HEK293T (cell line): ENCODE measurements around the gene ATAD1.
A peak's percentile ranks its signal among the peaks of the same experiment; 100 is the strongest.

Experiments
- CTCF ChIA-PET: fragments of 350-600 bp; formaldehyde crosslinking; extraction: SDS; loops from one replicate; lab custom pipeline; 2021; ENCODE audit warnings: antibody characterized with exemption, inconsistent platforms; lab: Yijun Ruan, JAX
- POLR2A ChIA-PET: fragments of 350-600 bp; formaldehyde crosslinking; extraction: SDS; loops from one replicate; lab custom pipeline; 2020; ENCODE audit warnings: antibody characterized with exemption, inconsistent platforms; lab: Yijun Ruan, JAX
- DNase-seq: peaks from one replicate; pipeline ENCODE4 v3.0.0; 2012; ENCODE audit warnings: mixed read lengths; ENCODE audit errors: extremely low spot score
- ARNT ChIP-seq: fragments of 450-650 bp; IDR thresholded peaks from 2 replicates; pipeline ENCODE4 v1.6.1; 2017; ENCODE audit warnings: mild to moderate bottlenecking
- BHLHE40 ChIP-seq: fragments of 450-650 bp; IDR thresholded peaks from 2 replicates; pipeline ENCODE4 v1.6.1; 2016; ENCODE audit warnings: mild to moderate bottlenecking, moderate library complexity, borderline replicate concordance
- CTBP1 ChIP-seq: fragments of 450-650 bp; IDR thresholded peaks from 2 replicates; pipeline ENCODE4 v1.6.1; 2016; ENCODE audit warnings: borderline replicate concordance
- ELF4 ChIP-seq: fragments of 450-650 bp; IDR thresholded peaks from 2 replicates; pipeline ENCODE4 v1.6.1; 2017; ENCODE audit warnings: antibody characterized with exemption
- FOXA1 ChIP-seq: fragments of 450-650 bp; IDR thresholded peaks from 2 replicates; pipeline ENCODE4 v1.6.1; 2016; ENCODE audit warnings: mild to moderate bottlenecking
- FOXK2 ChIP-seq: fragments of 450-650 bp; IDR thresholded peaks from 2 replicates; pipeline ENCODE4 v1.6.1; 2016; ENCODE audit warnings: mild to moderate bottlenecking
- FOXM1 ChIP-seq: fragments of 450-650 bp; IDR thresholded peaks from 2 replicates; pipeline ENCODE4 v1.6.1; 2017; ENCODE audit warnings: mild to moderate bottlenecking, borderline replicate concordance
- HDGF ChIP-seq: fragments of 450-650 bp; IDR thresholded peaks from 2 replicates; pipeline ENCODE4 v1.6.1; 2017; ENCODE audit warnings: antibody characterized with exemption, borderline replicate concordance
- L3MBTL2 ChIP-seq: fragments of 450-650 bp; conservative IDR thresholded peaks from 2 replicates; pipeline ENCODE4 v1.6.1; 2016; ENCODE audit warnings: mild to moderate bottlenecking
- LEF1 ChIP-seq: fragments of 450-650 bp; IDR thresholded peaks from 2 replicates; pipeline ENCODE4 v1.6.1; 2017; ENCODE audit warnings: mild to moderate bottlenecking, borderline replicate concordance
- NFRKB ChIP-seq: fragments of 450-650 bp; IDR thresholded peaks from 2 replicates; pipeline ENCODE4 v1.6.1; 2016; ENCODE audit warnings: mild to moderate bottlenecking, moderate library complexity
- PKNOX1 ChIP-seq: fragments of 450-650 bp; IDR thresholded peaks from 2 replicates; pipeline ENCODE4 v1.6.1; 2016
- SP1 ChIP-seq: fragments of 450-650 bp; IDR thresholded peaks from 2 replicates; pipeline ENCODE4 v1.6.1; 2017
- SUZ12 ChIP-seq: fragments of 450-650 bp; IDR thresholded peaks from 2 replicates; pipeline ENCODE4 v1.6.1; 2016; ENCODE audit warnings: mild to moderate bottlenecking
- TARDBP ChIP-seq: fragments of 450-650 bp; IDR thresholded peaks from 2 replicates; pipeline ENCODE4 v1.6.1; 2016
- ZNF384 ChIP-seq: fragments of 450-650 bp; IDR thresholded peaks from 2 replicates; pipeline ENCODE4 v1.6.1; 2016

The ATAD1 gene

GRCh38 chr10:87724789-87725188, 93.2 kb downstream of the ATAD1 start:
- CTCF ChIA-PET, result no interaction called here
- no peak for TF ChIP-seq LEF1
- no peak for TF ChIP-seq FOXA1
- TF ChIP-seq ELF4, result no peak
- POLR2A ChIA-PET, result no interaction called here
- DNase-seq, result no peak

GRCh38 chr10:87723500-87723899, 94.5 kb downstream of the ATAD1 start:
- POLR2A ChIA-PET, result no interaction called here
- CTCF ChIA-PET, result interaction anchor here (0.6 kb wide), 1 partner anchor 12 kb away, joined by 3 read pairs; no protein-coding TSS in a partner anchor
- DNase-seq, result no peak
- no peak for TF ChIP-seq HDGF
- TF ChIP-seq ARNT, result no peak
- TF ChIP-seq NFRKB, result no peak
- TF ChIP-seq SUZ12, result no peak
- no peak for TF ChIP-seq FOXM1
- TF ChIP-seq FOXA1, result peak; percentile 52; the same call in 1 of the 2 replicates
- TF ChIP-seq CTBP1, result no peak
- TF ChIP-seq ELF4, result no peak
- no peak for TF ChIP-seq ZNF384
- no peak for TF ChIP-seq L3MBTL2
- TF ChIP-seq BHLHE40, result no peak
- TF ChIP-seq SP1, result no peak
- TF ChIP-seq PKNOX1, result peak; percentile 84
- no peak for TF ChIP-seq FOXK2

GRCh38 chr10:87722716-87723115, 95.3 kb downstream of the ATAD1 start:
- TF ChIP-seq ELF4, result no peak
- no peak for TF ChIP-seq SP1
- no peak for TF ChIP-seq CTBP1
- TF ChIP-seq NFRKB, result no peak
- no peak for TF ChIP-seq FOXM1
- TF ChIP-seq FOXA1, result no peak
- TF ChIP-seq SUZ12, result no peak
- no peak for TF ChIP-seq ZNF384
- TF ChIP-seq BHLHE40, result no peak
- POLR2A ChIA-PET, result no interaction called here
- CTCF ChIA-PET, result no interaction called here
- DNase-seq, result no peak

- no peak for TF ChIP-seq FOXA1
- no peak for TF ChIP-seq TARDBP
- no peak for TF ChIP-seq FOXM1
- no peak for TF ChIP-seq HDGF
- no peak for TF ChIP-seq LEF1
- no peak for TF ChIP-seq SUZ12
- TF ChIP-seq ZNF384, result no peak
- no peak for TF ChIP-seq NFRKB
- no peak for TF ChIP-seq L3MBTL2
- no peak for TF ChIP-seq BHLHE40
- no peak for TF ChIP-seq SP1
- TF ChIP-seq FOXK2, result no peak
- no peak for TF ChIP-seq PKNOX1
- no peak for TF ChIP-seq ARNT
- no peak for TF ChIP-seq CTBP1
- TF ChIP-seq ELF4, result no peak
- no peak for DNase-seq
- POLR2A ChIA-PET, result no interaction called here
- CTCF ChIA-PET, result no interaction called here
Observed at GRCh38 chr10:87721781-87722180, 96.2 kb downstream of the ATAD1 start.

GRCh38 chr10:87720665-87721064, 97.4 kb downstream of the ATAD1 start:
- CTCF ChIA-PET, result no interaction called here

GRCh38 chr10:87716348-87716670, 101.7 kb downstream of the ATAD1 start:
- TF ChIP-seq TARDBP, result no peak
- TF ChIP-seq FOXK2, result no peak
- TF ChIP-seq ELF4, result no peak
- no peak for TF ChIP-seq PKNOX1
- no peak for TF ChIP-seq L3MBTL2
- TF ChIP-seq LEF1, result no peak
- no peak for TF ChIP-seq SUZ12
- no peak for TF ChIP-seq SP1
- CTCF ChIA-PET, result no interaction called here
- no peak for DNase-seq
- POLR2A ChIA-PET, result interaction anchor here (1.3 kb wide), 1 partner anchor 9 kb away, joined by 3 read pairs; no protein-coding TSS in a partner anchor

More at GRCh38 chr10:87720665-87721064, 97.4 kb downstream of the ATAD1 start:
- DNase-seq, result no peak
- POLR2A ChIA-PET, result no interaction called here
- TF ChIP-seq SUZ12 (no peak), ELF4 (no peak), FOXA1 (no peak), LEF1 (no peak), PKNOX1 (no peak), CTBP1 (no peak), BHLHE40 (no peak), ARNT (no peak)
